Kidney (tissue), 14 donors: ENCODE measurements around the gene FLNB. TPM values are rescaled to one million over a fixed set of nuclear protein-coding genes. Genes with fewer than 3 reads are reported as not detected.
A peak's percentile ranks its signal among the peaks of the same experiment; 100 is the strongest.
"Not testable (repeated sequence)": the region's sequence is repeated elsewhere in the genome, so short reads cannot be mapped to it uniquely, and the experiment has no call there.

Source experiments
- DNase-seq, 5 donors: peaks; one replicate each; pipeline ENCODE4 v3.0.0-alpha.2; 2013 to 2020
- FAIRE-seq: peaks from 2 replicates; lab custom pipeline; 2012; peaks lifted over from hg19 to GRCh38; lab: Jason Lieb, UNC
- H3K27ac ChIP-seq, 2 donors: one replicate each; pipeline ENCODE4 v1.7.0; 2013; ENCODE audit warnings: low read depth in 2 of 2, low read length in 2 of 2, inconsistent platforms in 1 of 2
- H3K27me3 ChIP-seq: one replicate; pipeline ENCODE4 v1.7.1; 2013; ENCODE audit warnings: low read length, inconsistent platforms; ENCODE audit not compliant: control insufficient read depth, insufficient read depth
- H3K36me3 ChIP-seq, 3 donors: one replicate each; pipeline versions ENCODE4 v1.7.0 to v1.7.1; 2013; ENCODE audit warnings: low read length in 3 of 3, control low read depth in 1 of 3, inconsistent platforms in 1 of 3; ENCODE audit not compliant: insufficient read depth in 3 of 3, control insufficient read depth in 2 of 3
- H3K4me1 ChIP-seq, 3 donors: one replicate each; pipeline versions ENCODE4 v1.7.0 to v1.7.1; 2013; ENCODE audit warnings: low read length in 3 of 3, inconsistent platforms in 1 of 3, low read depth in 1 of 3; ENCODE audit not compliant: control insufficient read depth in 2 of 3, insufficient read depth in 2 of 3
- H3K4me3 ChIP-seq, 3 donors: one replicate each; pipeline versions ENCODE4 v1.7.0 to v1.8.1; 2013; ENCODE audit warnings: low read length in 3 of 3, control low read depth in 1 of 3, inconsistent platforms in 1 of 3
- H3K9ac ChIP-seq, 3 donors: one replicate each; pipeline versions ENCODE4 v1.7.0 to v1.7.1; 2013; ENCODE audit warnings: low read length in 3 of 3, control low read depth in 1 of 3, inconsistent platforms in 1 of 3
- H3K9me3 ChIP-seq, 3 donors: one replicate each; pipeline versions ENCODE4 v1.7.0 to v1.7.1; 2013; ENCODE audit warnings: low read length in 3 of 3, control low read depth in 1 of 3, inconsistent platforms in 1 of 3; ENCODE audit not compliant: control insufficient read depth in 2 of 3, insufficient read depth in 1 of 3
- CTCF ChIP-seq: IDR thresholded peaks from 3 replicates; pipeline ENCODE4 v1.5.1; 2012; ENCODE audit warnings: mild to moderate bottlenecking, moderate library complexity, borderline replicate concordance; ENCODE audit not compliant: insufficient read depth; ENCODE audit errors: extremely low read depth
- intact Hi-C: fragments of 100-400 bp; cut with DNase I; formaldehyde crosslinking; loops from one replicate; pipeline ENCODE4 v1.11.1; 2022
- polyA plus RNA-seq: library from polyadenylated mRNA; stranded (reverse); fragments of 350-450 nt; fragmentation: Illumina TruSeq; extraction: RNeasy Lipid Tissue Mini Kit (QIAGEN cat#74804); gene quantifications from one replicate; pipeline ENCODE4 v1.2.3, GENCODE V29; 2014; ENCODE audit warnings: low read depth, low replicate concordance; ENCODE audit not compliant: insufficient read depth
- total RNA-seq: library from RNA; stranded (reverse); fragmentation: NEBNext Ultra II Directional; extraction: Animal tissue kit (Norgen Biotek cat#: 25700); gene quantifications from one replicate; pipeline ENCODE4 v1.2.1, GENCODE V29; 2021
- donor health status: control.
- donor health status: control.
- donor health status: control.
- donor health status: control.
- donor health status: control.
- donor health status: DM: yes; HTN: yes; CAD: no.
- donor health status: Normal renal cell carcinoma (clear cell type).

Gene FLNB
- total and polyA plus RNA-seq, 2 donors from 2014 or later, result 115 to 216 TPM

- Histone ChIP-seq H3K27ac (peak overlapping the region; percentile 25 to 65), H3K9ac (peak overlapping the region in 1 of 3 donors; percentile 51), H3K4me3 (no peak overlapping the region), H3K36me3 (no peaks in the 10 kb centered on the region), H3K27me3 (no peaks in the 10 kb centered on the region), H3K9me3 (no peaks in the 10 kb centered on the region), H3K4me1 (peaks cover 8 to 41% (median 37%) of the 10 kb centered on the region in 3 donors)
- DNase-seq (peak in 2 of 5 donors; percentile 42 to 87), FAIRE-seq (no peak)
- intact Hi-C loops, result no loop called here
- TF ChIP-seq CTCF, result no peak
These were observed 44.4 kb downstream of the FLNB start for GRCh38 chr3:58052373-58053273.

- TF ChIP-seq CTCF, result no peak
- no peaks in the 10 kb centered on the region for H3K9me3 ChIP-seq
- H3K27me3 ChIP-seq, result no peaks in the 10 kb centered on the region
- intact Hi-C loops, result no loop called here
- H3K27ac ChIP-seq, result no peak overlapping the region
- FAIRE-seq (no peak), DNase-seq (no peak)
- H3K9ac ChIP-seq, result no peak overlapping the region
- H3K4me3 ChIP-seq, result no peak overlapping the region
- H3K4me1 ChIP-seq, result peaks cover 0 to 31% (median 24%) of the 10 kb centered on the region in 3 donors
- no peaks in the 10 kb centered on the region for H3K36me3 ChIP-seq
These were observed 46.4 kb downstream of the FLNB start for GRCh38 chr3:58054652-58055051.

- H3K9ac ChIP-seq, result no peak overlapping the region
- peaks cover 2 to 31% (median 22%) of the 10 kb centered on the region in 3 donors for H3K4me1 ChIP-seq
- H3K9me3 ChIP-seq, result no peaks in the 10 kb centered on the region
- intact Hi-C loops, result no loop called here
- TF ChIP-seq CTCF, result no peak
- FAIRE-seq, result no peak
- no peaks in the 10 kb centered on the region for H3K36me3 ChIP-seq
- DNase-seq, result no peak
- H3K27me3 ChIP-seq, result no peaks in the 10 kb centered on the region
- no peak overlapping the region for H3K4me3 ChIP-seq
- H3K27ac ChIP-seq, result no peak overlapping the region
These were observed 47.1 kb downstream of the FLNB start for GRCh38 chr3:58055314-58055713.

GRCh38 chr3:58055891-58056290 is 47.7 kb downstream of the FLNB start:
- intact Hi-C loops, H3K9me3 ChIP-seq, H3K27me3 ChIP-seq, H3K4me3 ChIP-seq, H3K27ac ChIP-seq, DNase-seq, H3K9ac ChIP-seq, H3K36me3 ChIP-seq, FAIRE-seq: not testable (repeated sequence)
- peaks cover 2 to 26% (median 18%) of the 10 kb centered on the region in 3 donors for H3K4me1 ChIP-seq
